CD4-positive, alpha-beta T cell treated with Interleukin-4 for 1 hour (primary cell): ENCODE results near the gene RBM27.
A peak's percentile ranks its signal among the peaks of the same experiment; 100 is the strongest.
"Not testable (repeated sequence)": the region's sequence is repeated elsewhere in the genome, so short reads cannot be mapped to it uniquely, and the experiment has no call there.

Experiments used
- DNase-seq, 2 donors: peaks; one replicate each; pipeline ENCODE4 v3.0.0-alpha.2; 2020 to 2022

RBM27 gene

GRCh38 chr5:146203011-146203871 lies at the start of gene RBM27:
Gene RBM27 (plus strand): TSS chr5:146203605. CDS start chr5:146203766, 161 bp downstream.
- peak; percentile 97 to 99 for DNase-seq

GRCh38 chr5:146158255-146158654 lies 45.1 kb upstream of the RBM27 start:
- DNase-seq: no peak

GRCh38 chr5:146164382-146164781 lies 39.0 kb upstream of the RBM27 start:
- no peak for DNase-seq

GRCh38 chr5:146165460-146165859 lies 37.9 kb upstream of the RBM27 start:
- no peak for DNase-seq

- no peak for DNase-seq
Observed at GRCh38 chr5:146165903-146166302, 37.5 kb upstream of the RBM27 start.

- no peak for DNase-seq
Observed at GRCh38 chr5:146169076-146169475, 34.3 kb upstream of the RBM27 start.

GRCh38 chr5:146173049-146173448 lies 30.4 kb upstream of the RBM27 start:
- DNase-seq: not testable (repeated sequence)

- DNase-seq: no peak
Observed at GRCh38 chr5:146173597-146173996, 29.8 kb upstream of the RBM27 start.

GRCh38 chr5:146176805-146177204 lies 26.6 kb upstream of the RBM27 start:
- DNase-seq: no peak

- DNase-seq: no peak
Observed at GRCh38 chr5:146179696-146180095, 23.7 kb upstream of the RBM27 start.

- not testable (repeated sequence) for DNase-seq
Observed at GRCh38 chr5:146183403-146183802, 20.0 kb upstream of the RBM27 start.

- DNase-seq: no peak
Observed at GRCh38 chr5:146185161-146185560, 18.2 kb upstream of the RBM27 start.

- DNase-seq: no peak
Observed at GRCh38 chr5:146188358-146188757, 15.0 kb upstream of the RBM27 start.

- DNase-seq: no peak
Observed at GRCh38 chr5:146192571-146193043, 10.8 kb upstream of the RBM27 start.

GRCh38 chr5:146193285-146193684 lies 10.1 kb upstream of the RBM27 start:
- DNase-seq: no peak

GRCh38 chr5:146194997-146195396 lies 8.4 kb upstream of the RBM27 start:
- DNase-seq: not testable (repeated sequence)

- no peak for DNase-seq
Observed at GRCh38 chr5:146196459-146197048, 6.9 kb upstream of the RBM27 start.

- DNase-seq: no peak
Observed at GRCh38 chr5:146199176-146199815, 4.1 kb upstream of the RBM27 start.

- DNase-seq: not testable (repeated sequence)
Observed at GRCh38 chr5:146201795-146202194, 1.6 kb upstream of the RBM27 start.

- no peak for DNase-seq
Observed at GRCh38 chr5:146203872-146204192, 427 bp downstream of the RBM27 start.

- DNase-seq: peak in 1 of 2 donors; percentile 16
Observed at GRCh38 chr5:146205499-146206202, 2.2 kb downstream of the RBM27 start.

GRCh38 chr5:146206257-146206656 lies 2.9 kb downstream of the RBM27 start:
- no peak for DNase-seq

- DNase-seq: no peak
Observed at GRCh38 chr5:146208916-146209522, 5.6 kb downstream of the RBM27 start.
